ENCODE data around the gene ELMOD3. TPM values are rescaled to one million over a fixed set of nuclear protein-coding genes. Genes with fewer than 3 reads are reported as not detected.
"Not testable (repeated sequence)": the region's sequence is repeated elsewhere in the genome, so short reads cannot be mapped to it uniquely, and the experiment has no call there.

ELMOD3 gene
- total and polyA plus RNA-seq, 2 experiments from 2014 or later, result 20.9 to 23.5 TPM

DNA sequence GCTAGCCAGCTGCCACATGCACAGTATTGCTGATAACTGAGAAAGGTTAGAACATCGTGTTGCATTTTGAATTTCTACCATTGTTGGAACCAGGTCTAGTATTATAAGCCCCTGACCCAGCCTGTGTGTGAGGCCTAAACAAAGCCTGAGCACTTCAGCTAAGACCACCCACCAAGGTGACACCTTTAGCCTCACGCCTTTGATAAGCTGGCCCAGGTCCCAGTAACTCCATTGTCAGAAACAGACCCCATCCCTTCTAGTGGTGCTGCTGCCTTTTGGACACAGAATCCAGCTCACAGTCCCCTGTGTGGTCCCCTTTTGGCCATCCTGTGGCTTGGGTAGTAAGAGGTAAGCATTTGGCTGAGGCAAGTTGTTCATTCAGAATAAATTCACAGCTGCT lies 1.6 kb downstream of the ELMOD3 start:
- peaks cover 4% of the 10 kb centered on the region for H3K36me3 ChIP-seq
- TF ChIP-seq, protein P1, sequence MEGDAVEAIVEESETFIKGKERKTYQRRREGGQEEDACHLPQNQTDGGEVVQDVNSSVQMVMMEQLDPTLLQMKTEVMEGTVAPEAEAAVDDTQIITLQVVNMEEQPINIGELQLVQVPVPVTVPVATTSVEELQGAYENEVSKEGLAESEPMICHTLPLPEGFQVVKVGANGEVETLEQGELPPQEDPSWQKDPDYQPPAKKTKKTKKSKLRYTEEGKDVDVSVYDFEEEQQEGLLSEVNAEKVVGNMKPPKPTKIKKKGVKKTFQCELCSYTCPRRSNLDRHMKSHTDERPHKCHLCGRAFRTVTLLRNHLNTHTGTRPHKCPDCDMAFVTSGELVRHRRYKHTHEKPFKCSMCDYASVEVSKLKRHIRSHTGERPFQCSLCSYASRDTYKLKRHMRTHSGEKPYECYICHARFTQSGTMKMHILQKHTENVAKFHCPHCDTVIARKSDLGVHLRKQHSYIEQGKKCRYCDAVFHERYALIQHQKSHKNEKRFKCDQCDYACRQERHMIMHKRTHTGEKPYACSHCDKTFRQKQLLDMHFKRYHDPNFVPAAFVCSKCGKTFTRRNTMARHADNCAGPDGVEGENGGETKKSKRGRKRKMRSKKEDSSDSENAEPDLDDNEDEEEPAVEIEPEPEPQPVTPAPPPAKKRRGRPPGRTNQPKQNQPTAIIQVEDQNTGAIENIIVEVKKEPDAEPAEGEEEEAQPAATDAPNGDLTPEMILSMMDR (IDR thresholded peaks at IDR 0.05; ENCODE audit: low read depth, low read length), result no peak
- H3K27ac ChIP-seq, result no peak overlapping the region
- no peaks in the 10 kb centered on the region for H3K9me3 ChIP-seq (ENCODE audit: low read depth)
- H3K27me3 ChIP-seq, result no peaks in the 10 kb centered on the region
- no peaks in the 10 kb centered on the region for H3K4me1 ChIP-seq (ENCODE audit: low read depth)
- no peak overlapping the region for H3K4me3 ChIP-seq
- DNase-seq (ENCODE audit: low read depth in 1 of 2, low spot score in 1 of 2), result no peak

DNA sequence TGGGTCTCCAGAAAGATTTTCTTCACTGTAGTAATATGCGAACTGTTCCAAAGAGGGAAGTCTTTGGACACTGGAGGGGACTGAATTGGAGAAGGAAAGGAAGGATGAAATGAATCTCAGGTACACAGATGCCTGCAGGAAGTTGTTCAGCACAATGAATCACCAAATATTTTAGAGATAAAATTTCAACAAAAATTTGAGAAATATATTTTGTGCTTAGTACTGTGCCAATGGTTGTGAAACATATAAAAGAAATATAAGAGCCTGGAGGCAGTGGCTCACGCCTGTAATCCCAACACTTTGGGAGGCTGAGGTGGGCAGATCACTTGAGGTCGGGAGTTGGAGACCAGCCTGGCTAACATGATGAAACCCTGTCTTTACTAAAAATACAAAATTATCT lies 3.2 kb downstream of the ELMOD3 start:
- Histone ChIP-seq H3K4me1 (ENCODE audit: low read depth) (no peaks in the 10 kb centered on the region), H3K36me3 (peaks cover 4% of the 10 kb centered on the region), H3K27ac (no peak overlapping the region), H3K27me3 (no peaks in the 10 kb centered on the region), H3K4me3 (no peak overlapping the region), H3K9me3 (ENCODE audit: low read depth) (no peaks in the 10 kb centered on the region)
- TF ChIP-seq, protein P1 (IDR thresholded peaks at IDR 0.05; ENCODE audit: low read depth, low read length), result no peak
- DNase-seq (ENCODE audit: low read depth in 1 of 2, low spot score in 1 of 2), result peak in 1 of 2 donors; percentile 5

DNA sequence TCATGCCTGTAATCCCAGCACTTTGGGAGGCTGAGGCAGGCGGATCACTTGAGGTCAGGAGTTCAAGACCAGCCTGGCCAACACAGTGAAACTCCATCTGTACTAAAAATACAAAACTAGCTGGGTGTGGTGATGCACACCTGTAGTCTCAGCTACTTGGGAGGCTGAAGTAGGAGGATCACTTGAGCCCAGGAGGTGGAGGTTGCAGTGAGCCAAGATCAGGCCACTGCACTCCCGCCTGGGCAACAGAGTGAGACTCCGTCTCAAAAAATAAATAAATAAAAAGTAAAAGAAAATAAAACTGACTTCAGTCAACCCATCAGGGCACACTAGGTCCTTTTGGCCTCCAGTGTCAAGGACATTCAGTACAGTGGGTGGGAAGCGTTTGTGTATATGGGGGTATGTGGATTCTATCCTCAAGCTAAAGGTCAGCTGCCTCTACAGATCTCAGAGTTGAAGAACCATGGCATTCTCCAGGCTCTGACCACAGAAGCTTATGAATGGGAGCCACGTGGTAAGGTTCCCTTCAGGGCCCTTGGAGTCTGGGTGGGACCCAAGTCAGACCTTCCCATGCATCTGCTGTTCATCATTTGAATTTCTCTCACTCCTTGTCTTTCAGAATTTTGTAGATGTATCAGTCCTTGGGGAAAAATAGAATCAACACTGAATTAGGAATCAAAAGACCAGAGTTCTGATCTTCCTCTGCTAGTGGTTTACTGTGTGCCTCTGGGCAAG lies 8.3 kb downstream of the ELMOD3 start:
- not testable (repeated sequence) for H3K4me1 ChIP-seq (ENCODE audit: low read depth); DNase-seq (ENCODE audit: low read depth in 1 of 2, low spot score in 1 of 2); H3K9me3 ChIP-seq (ENCODE audit: low read depth); H3K36me3 ChIP-seq; H3K4me3 ChIP-seq; H3K27me3 ChIP-seq; H3K27ac ChIP-seq

DNA sequence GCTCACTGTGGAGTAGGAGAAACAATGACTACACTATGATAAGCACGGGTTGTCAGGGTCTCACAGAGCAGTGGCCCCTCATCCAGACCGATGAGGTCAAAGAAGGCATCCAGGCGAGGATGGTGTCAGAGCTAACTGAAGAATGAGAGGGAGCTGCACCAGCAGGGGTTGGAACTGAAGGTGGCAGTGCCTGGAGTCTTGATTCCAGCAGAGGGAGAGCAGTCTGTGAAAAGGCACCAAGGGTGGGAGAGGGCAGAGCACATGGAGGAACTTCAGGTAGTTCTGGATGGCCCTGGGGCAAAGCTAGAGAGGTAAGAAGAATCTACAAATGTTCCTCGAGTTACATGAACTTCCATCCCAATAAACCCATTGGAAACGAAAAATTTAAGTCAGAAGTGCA lies 12.6 kb downstream of the ELMOD3 start:
- Histone ChIP-seq H3K27ac (no peak overlapping the region), H3K4me3 (no peak overlapping the region), H3K36me3 (no peaks in the 10 kb centered on the region), H3K4me1 (ENCODE audit: low read depth) (no peaks in the 10 kb centered on the region), H3K9me3 (ENCODE audit: low read depth) (no peaks in the 10 kb centered on the region), H3K27me3 (no peaks in the 10 kb centered on the region)
- DNase-seq (ENCODE audit: low read depth in 1 of 2, low spot score in 1 of 2), result no peak
- TF ChIP-seq, protein P1 (IDR thresholded peaks at IDR 0.05; ENCODE audit: low read depth, low read length), result no peak

DNA sequence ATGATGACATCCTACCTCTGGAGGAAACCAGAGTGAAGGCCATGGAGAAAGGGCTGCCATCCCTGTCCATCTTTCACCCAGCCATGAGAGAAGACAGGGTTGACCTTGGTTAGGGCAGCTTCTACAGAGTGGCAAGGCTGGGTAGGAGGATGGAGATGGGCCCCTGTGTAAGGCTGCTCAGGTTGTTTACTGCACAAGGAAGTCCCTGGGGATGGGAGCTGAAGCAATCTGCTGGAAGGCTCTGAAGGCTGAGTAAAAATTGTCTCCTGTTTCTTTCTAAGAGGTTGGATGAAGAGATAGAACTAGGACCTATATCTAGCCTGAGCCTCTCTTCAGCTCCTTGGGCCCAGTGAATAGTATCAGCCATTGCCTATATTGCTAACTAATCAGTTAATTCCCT lies 14.4 kb downstream of the ELMOD3 start:
- TF ChIP-seq, protein P1 (IDR thresholded peaks at IDR 0.05; ENCODE audit: low read depth, low read length), result no peak
- no peak for DNase-seq (ENCODE audit: low read depth in 1 of 2, low spot score in 1 of 2)
- H3K36me3 ChIP-seq, result no peaks in the 10 kb centered on the region
- no peaks in the 10 kb centered on the region for H3K9me3 ChIP-seq (ENCODE audit: low read depth)
- no peak overlapping the region for H3K4me3 ChIP-seq
- no peak overlapping the region for H3K27ac ChIP-seq
- no peaks in the 10 kb centered on the region for H3K27me3 ChIP-seq
- no peaks in the 10 kb centered on the region for H3K4me1 ChIP-seq (ENCODE audit: low read depth)

DNA sequence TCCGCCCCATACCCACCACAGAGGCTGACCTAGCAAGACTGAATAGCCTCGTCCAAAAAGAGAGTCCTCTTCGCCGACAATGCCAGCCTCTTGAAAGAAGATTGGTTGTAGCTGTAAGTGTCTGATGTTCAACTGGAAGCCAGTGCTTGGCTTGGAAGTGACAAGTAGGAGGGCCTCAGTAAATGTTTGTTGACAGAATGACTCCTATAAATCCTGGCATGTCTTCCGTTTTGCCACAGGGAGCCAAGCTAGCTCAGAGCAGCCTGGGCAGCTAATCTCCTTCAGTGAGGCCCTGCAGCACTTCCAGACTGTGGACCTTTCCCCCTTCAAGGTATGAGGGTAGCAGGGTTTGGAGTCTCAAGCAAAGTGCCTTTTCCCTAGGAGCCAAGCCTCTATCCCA lies 14.9 kb downstream of the ELMOD3 start:
- no peaks in the 10 kb centered on the region for H3K9me3 ChIP-seq (ENCODE audit: low read depth)
- H3K4me3 ChIP-seq, result no peak overlapping the region
- H3K4me1 ChIP-seq (ENCODE audit: low read depth), result no peaks in the 10 kb centered on the region
- H3K27ac ChIP-seq, result no peak overlapping the region
- no peak for DNase-seq (ENCODE audit: low read depth in 1 of 2, low spot score in 1 of 2)
- TF ChIP-seq, protein P1 (IDR thresholded peaks at IDR 0.05; ENCODE audit: low read depth, low read length), result no peak
- H3K36me3 ChIP-seq, result no peaks in the 10 kb centered on the region
- H3K27me3 ChIP-seq, result no peaks in the 10 kb centered on the region

Measured in cardiac muscle cell (in vitro differentiated cells and primary cell).